Activated CD8-positive, alpha-beta memory T cell treated with anti-CD3 and anti-CD28 coated beads, Interleukin-2, amount 10 ng/mL, durations not matched to agents 7 days and 5 days (primary cell): ENCODE measurements around the gene HMGN1. TPM values are rescaled to one million over a fixed set of nuclear protein-coding genes. Genes with fewer than 3 reads are reported as not detected.

Experiments
- total RNA-seq, 2 experiments: library from RNA; stranded (reverse); gene quantifications; one replicate each; pipeline ENCODE4 v1.2.3, GENCODE V29; 2021

The HMGN1 gene
- total RNA-seq, 2 experiments from 2014 or later: 385 to 405 TPM

Other genes starting within 250 kb of the HMGN1 start
- gene PSMG1, start 165.6 kb downstream of the HMGN1 start, total RNA-seq: 10 to 100 TPM; 62.9 to 88.1 TPM
- gene BRWD1, start 35.5 kb downstream of the HMGN1 start, total RNA-seq: 10 to 100 TPM; 35.0 to 49.5 TPM
- gene LCA5L, start 96.7 kb upstream of the HMGN1 start, total RNA-seq: not detected
- gene SH3BGR, start 102.9 kb upstream of the HMGN1 start, total RNA-seq: 1 to 10 TPM in 1 of 2 experiments, under 1 TPM in 1; 0.93 to 1.9 TPM